ENCODE results near the gene HIVEP3.

- no peak for TF ChIP-seq POLR2AphosphoS5 (IDR thresholded peaks at IDR 0.05; ENCODE audit: low read depth, low read length)
- TF ChIP-seq POLR2A (IDR thresholded peaks at IDR 0.05; ENCODE audit: low read depth, low read length) = no peak
Observed at GRCh38 chr1:41862384-41863221, 56.1 kb downstream of the HIVEP3 start.

All from GM12891 (cell line).